HG03457 (cell line): ENCODE measurements around the gene WRNIP1.
A peak's percentile ranks its signal among the peaks of the same experiment; 100 is the strongest.

Source experiments
- ATAC-seq: cut with Tn5 transposase; IDR thresholded peaks from one replicate; pipeline ENCODE4 v1.9.1; 2021; ENCODE audit warnings: moderate number of reproducible peaks; ENCODE audit not compliant: unreplicated experiment

WRNIP1 gene

GRCh38 chr6:2765166-2765895, at the start of gene WRNIP1:
Gene WRNIP1 (plus strand): TSS chr6:2765393. CDS start chr6:2765623, 230 bp downstream.
- peak; percentile 75 for ATAC-seq

GRCh38 chr6:2715737-2716136, 49.5 kb upstream of the WRNIP1 start:
- no peak for ATAC-seq

- ATAC-seq: no peak
Observed at GRCh38 chr6:2716936-2717700, 48.1 kb upstream of the WRNIP1 start.

GRCh38 chr6:2718334-2719092, 46.7 kb upstream of the WRNIP1 start:
- no peak for ATAC-seq

- no peak for ATAC-seq
Observed at GRCh38 chr6:2719093-2719455, 46.1 kb upstream of the WRNIP1 start.

- ATAC-seq: no peak
Observed at GRCh38 chr6:2721219-2721618, 44.0 kb upstream of the WRNIP1 start.

GRCh38 chr6:2725364-2725988, 39.7 kb upstream of the WRNIP1 start:
- ATAC-seq: no peak

- ATAC-seq: no peak
Observed at GRCh38 chr6:2725999-2726567, 39.1 kb upstream of the WRNIP1 start.

- ATAC-seq: no peak
Observed at GRCh38 chr6:2729921-2730320, 35.3 kb upstream of the WRNIP1 start.

- ATAC-seq: no peak
Observed at GRCh38 chr6:2730353-2731107, 34.7 kb upstream of the WRNIP1 start.

- ATAC-seq: no peak
Observed at GRCh38 chr6:2731281-2731909, 33.8 kb upstream of the WRNIP1 start.

GRCh38 chr6:2732503-2733089, 32.6 kb upstream of the WRNIP1 start:
- no peak for ATAC-seq

GRCh38 chr6:2733324-2733723, 31.9 kb upstream of the WRNIP1 start:
- ATAC-seq: no peak

GRCh38 chr6:2733736-2734480, 31.3 kb upstream of the WRNIP1 start:
- no peak for ATAC-seq

- no peak for ATAC-seq
Observed at GRCh38 chr6:2734488-2735166, 30.6 kb upstream of the WRNIP1 start.

GRCh38 chr6:2737885-2738284, 27.3 kb upstream of the WRNIP1 start:
- no peak for ATAC-seq

GRCh38 chr6:2738373-2738979, 26.7 kb upstream of the WRNIP1 start:
- no peak for ATAC-seq

GRCh38 chr6:2739335-2739734, 25.9 kb upstream of the WRNIP1 start:
- no peak for ATAC-seq
